Left lung (tissue), 10 donors: ENCODE results near the gene DGLUCY. TPM values are rescaled to one million over a fixed set of nuclear protein-coding genes. Genes with fewer than 3 reads are reported as not detected.

Experiments used
- ATAC-seq: fragments of 200-7000 bp; cut with Tn5 transposase; one replicate; pipeline ENCODE4 v1.9.1; 2020; ENCODE audit warnings: moderate library complexity
- DNase-seq, 4 donors: peaks; one replicate each; pipeline ENCODE4 v3.0.0-alpha.2; 2013 to 2020
- H3K27ac ChIP-seq, 2 donors: fragments of 200-600 bp; sonication (generic) in 1 of 2; one replicate each; pipeline versions ENCODE4 v1.5.0 to v1.8.0; 2020 to 2021
- H3K27me3 ChIP-seq, 2 donors: fragments of 200-600 bp; sonication (generic) in 1 of 2; one replicate each; pipeline versions ENCODE4 v1.5.0 to v1.8.0; 2020 to 2021
- H3K36me3 ChIP-seq, 2 donors: fragments of 200-600 bp; sonication (generic) in 1 of 2; one replicate each; pipeline versions ENCODE4 v1.5.0 to v1.8.0; 2020 to 2021
- H3K4me1 ChIP-seq, 2 donors: fragments of 200-600 bp; one replicate each; pipeline ENCODE4 v1.8.0; 2021
- H3K4me3 ChIP-seq, 2 donors: fragments of 200-600 bp; sonication (generic) in 1 of 2; one replicate each; pipeline versions ENCODE4 v1.5.0 to v1.8.0; 2020 to 2021; ENCODE audit warnings: mild to moderate bottlenecking in 1 of 2
- H3K9me3 ChIP-seq, 2 donors: fragments of 200-600 bp; sonication (generic) in 1 of 2; one replicate each; pipeline versions ENCODE4 v1.5.0 to v1.8.0; 2020 to 2021
- CTCF ChIP-seq, 2 donors: fragments of 200-600 bp; sonication (generic) in 1 of 2; IDR thresholded peaks; one replicate each; pipeline versions ENCODE4 v1.5.0 to v1.8.0; 2021; ENCODE audit warnings: antibody characterized with exemption in 2 of 2
- intact Hi-C, 2 donors: fragments of 100-400 bp; cut with DNase I; formaldehyde crosslinking; loops; one replicate each; pipeline versions ENCODE4 v1.11.2 to v1.14.2; 2022
- polyA plus RNA-seq, 6 donors: library from polyadenylated mRNA; unstranded; fragments of 120-200 nt; gene quantifications; one replicate each; pipeline ENCODE4 v1.2.1, GENCODE V29; 2013; ENCODE audit not compliant: insufficient read length in 6 of 6
- total RNA-seq, 2 donors: library from RNA; stranded (reverse); fragmentation: NEBNext Ultra II Directional; extraction: Animal tissue kit (Norgen Biotek cat#: 25700); gene quantifications; one replicate each; pipeline ENCODE4 v1.2.1, GENCODE V29; 2021
- donor health status: DM: no; HTN: yes; CAD: no.
- donor health status: DM: no; HTN: no; CAD: no.

The DGLUCY gene
- total and polyA plus RNA-seq, 8 donors = 56.7 to 77.0 (median 66.1) TPM

- peaks cover 6 to 32% of the 10 kb centered on the region in 2 donors for H3K4me1 ChIP-seq
- H3K4me3 ChIP-seq = no peak overlapping the region
- no peak for DNase-seq
- intact Hi-C loops = no loop called here
- H3K36me3 ChIP-seq = no peaks in the 10 kb centered on the region
- TF ChIP-seq CTCF (IDR thresholded peaks at IDR 0.05) = no peak
- no peaks in the 10 kb centered on the region for H3K27me3 ChIP-seq
- H3K9me3 ChIP-seq = no peaks in the 10 kb centered on the region
- peak overlapping the region in 1 of 2 donors; percentile 53 for H3K27ac ChIP-seq
- no peak for ATAC-seq
Observed at GRCh38 chr14:91108941-91109611, 4.8 kb upstream of the DGLUCY start.

- H3K36me3 ChIP-seq = no peaks in the 10 kb centered on the region
- TF ChIP-seq CTCF (IDR thresholded peaks at IDR 0.05) = no peak
- intact Hi-C loops = no loop called here
- DNase-seq (no peak), ATAC-seq (no peak)
- H3K4me1 ChIP-seq = peaks cover 18 to 50% of the 10 kb centered on the region in 2 donors
- no peak overlapping the region for H3K27ac ChIP-seq
- H3K27me3 ChIP-seq = no peaks in the 10 kb centered on the region
- H3K4me3 ChIP-seq = no peak overlapping the region
- H3K9me3 ChIP-seq = no peaks in the 10 kb centered on the region
Observed at GRCh38 chr14:91111443-91111842, 2.4 kb upstream of the DGLUCY start.

GRCh38 chr14:91112194-91112593 lies 1.7 kb upstream of the DGLUCY start:
- Histone ChIP-seq H3K9me3 (no peaks in the 10 kb centered on the region), H3K4me3 (no peak overlapping the region), H3K27me3 (no peaks in the 10 kb centered on the region), H3K36me3 (no peaks in the 10 kb centered on the region), H3K4me1 (peaks cover 21 to 58% of the 10 kb centered on the region in 2 donors), H3K27ac (no peak overlapping the region)
- no peak for ATAC-seq
- intact Hi-C loops = no loop called here
- no peak for DNase-seq
- no peak for TF ChIP-seq CTCF (IDR thresholded peaks at IDR 0.05)

- Histone ChIP-seq H3K36me3 (peaks cover 0 to 7% of the 10 kb centered on the region in 2 donors), H3K9me3 (no peaks in the 10 kb centered on the region), H3K27ac (peak overlapping the region; percentile 96 to 98), H3K4me3 (peak overlapping the region; percentile 49 to 67), H3K4me1 (peaks cover 21 to 64% of the 10 kb centered on the region in 2 donors), H3K27me3 (no peaks in the 10 kb centered on the region)
- peak; percentile 86 for ATAC-seq
- DNase-seq = peak; percentile 70 to 78 (median 74)
- intact Hi-C loops = no loop called here
- peak in 1 of 2 donors; percentile 4 for TF ChIP-seq CTCF (IDR thresholded peaks at IDR 0.05)
Observed at GRCh38 chr14:91114079-91115065, 499 bp downstream of the DGLUCY start.
